GM12878 (cell line): ENCODE measurements around the gene KCTD17. TPM values are rescaled to one million over a fixed set of nuclear protein-coding genes. Genes with fewer than 3 reads are reported as not detected.

Experiments
- BACH1 ChIP-seq: fragments of 450-650 bp; IDR thresholded peaks from 2 replicates; pipeline ENCODE4 v1.6.1; 2017; ENCODE audit warnings: mild to moderate bottlenecking, borderline replicate concordance
- CBFB ChIP-seq: IDR thresholded peaks from 2 replicates; pipeline ENCODE4 v1.6.1; 2016; ENCODE audit warnings: antibody characterized with exemption, low read depth
- CHD1 ChIP-seq: IDR thresholded peaks from 2 replicates; pipeline ENCODE4 v1.6.1; 2012; ENCODE audit warnings: low read depth, low read length, improper control_type of control experiment
- CREB1 ChIP-seq: IDR thresholded peaks from 2 replicates; pipeline ENCODE4 v1.6.1; 2012; ENCODE audit warnings: low read depth, mild to moderate bottlenecking, inconsistent platforms
- EP300 ChIP-seq, 2 experiments: fragments of 150-350 bp in 1 of 2; IDR thresholded peaks; 2 replicates each; pipeline ENCODE4 v1.6.1; 2011 to 2012; ENCODE audit warnings: low read depth in 2 of 2, low read length in 2 of 2, borderline replicate concordance in 1 of 2, improper control_type of control experiment in 1 of 2, inconsistent platforms in 1 of 2; ENCODE audit not compliant: control insufficient read depth in 1 of 2
- ETV6 ChIP-seq, 2 experiments: fragments of 450-650 bp in 1 of 2; IDR thresholded peaks in 1 of 2; conservative IDR thresholded peaks in 1 of 2; 2 replicates each; pipeline ENCODE4 v1.6.1; 2014; ENCODE audit warnings: antibody characterized with exemption in 1 of 2, borderline replicate concordance in 1 of 2, low read depth in 1 of 2, mild to moderate bottlenecking in 1 of 2, moderate library complexity in 1 of 2
- FOS ChIP-seq: IDR thresholded peaks from 3 replicates; pipeline ENCODE4 v1.6.1; 2011; ENCODE audit warnings: borderline replicate concordance; ENCODE audit not compliant: insufficient read length; ENCODE audit errors: extremely low read depth
- HDGF ChIP-seq: fragments of 450-650 bp; IDR thresholded peaks from 2 replicates; pipeline ENCODE4 v1.6.1; 2016; ENCODE audit warnings: antibody characterized with exemption
- IKZF2 ChIP-seq, 2 experiments: fragments of 450-650 bp; IDR thresholded peaks; 2 replicates each; pipeline ENCODE4 v1.6.1; 2017; ENCODE audit warnings: mild to moderate bottlenecking in 2 of 2, moderate library complexity in 2 of 2
- KAT2A ChIP-seq: conservative IDR thresholded peaks from 2 replicates; pipeline ENCODE4 v1.6.1; 2011; ENCODE audit warnings: low read depth, low read length; ENCODE audit not compliant: control insufficient read depth
- MYC ChIP-seq: IDR thresholded peaks from 2 replicates; pipeline ENCODE4 v1.6.1; 2011; ENCODE audit warnings: mild to moderate bottlenecking, low read length, moderate library complexity, inconsistent platforms; ENCODE audit not compliant: insufficient read depth, insufficient replicate concordance, insufficient read length, severe bottlenecking
- PML ChIP-seq: IDR thresholded peaks from 2 replicates; pipeline ENCODE4 v1.6.1; 2012; ENCODE audit warnings: low read length, inconsistent platforms
- RAD51 ChIP-seq: fragments of 450-650 bp; IDR thresholded peaks from 2 replicates; pipeline ENCODE4 v1.6.1; 2016; ENCODE audit warnings: moderate library complexity, mild to moderate bottlenecking, inconsistent platforms
- SMAD1 ChIP-seq: fragments of 450-650 bp; IDR thresholded peaks from 2 replicates; pipeline ENCODE4 v1.6.1; 2018; ENCODE audit warnings: mild to moderate bottlenecking, low read depth; ENCODE audit not compliant: partially characterized antibody
- SRF ChIP-seq, 2 experiments: IDR thresholded peaks; 2 replicates each; pipeline ENCODE4 v1.6.1; 2011; ENCODE audit warnings: low read depth in 2 of 2, low read length in 2 of 2, mild to moderate bottlenecking in 1 of 2, moderate library complexity in 1 of 2
- STAT3 ChIP-seq: IDR thresholded peaks from 2 replicates; pipeline ENCODE4 v1.6.1; 2011; ENCODE audit warnings: low read depth, low read length, improper control_type of control experiment
- ZNF207 ChIP-seq: fragments of 450-650 bp; IDR thresholded peaks from 2 replicates; pipeline ENCODE4 v1.6.1; 2014; ENCODE audit warnings: antibody characterized with exemption, mild to moderate bottlenecking, borderline replicate concordance
- ZNF592 ChIP-seq: fragments of 450-650 bp; IDR thresholded peaks from 2 replicates; pipeline ENCODE4 v1.6.1; 2017; ENCODE audit warnings: mild to moderate bottlenecking, moderate library complexity
- polyA plus RNA-seq, 11 experiments: library from polyadenylated mRNA; depleted of rRNA in 4 of 11; unstranded in 6 of 11; stranded (reverse) in 5 of 11; fragments of >200 nt; fragmentation: Nextera tagmentation in 4 of 11; fragmentation: Illumina TruSeq in 1 of 11; extraction: Ambion mirVana in 4 of 11; extraction: Trizol in 1 of 11; gene quantifications; 1 replicate in 1 of 11; 2 replicates in 10 of 11; pipeline versions ENCODE4 v1.2.1 to v1.2.3, GENCODE V29; 2011 to 2016; ENCODE audit warnings: inconsistent platforms in 2 of 11, missing spikeins in 2 of 11, low read depth in 1 of 11
- total RNA-seq, 4 experiments: library from RNA; depleted of rRNA in 3 of 4; stranded (reverse); fragments of >200 nt in 3 of 4; fragmentation: Illumina TruSeq in 1 of 4; extraction: Trizol in 1 of 4; gene quantifications; 2 replicates each; pipeline versions ENCODE4 v1.2.1 to v1.2.3, GENCODE V29; 2013 to 2021
- TF ChIP-seq, protein P1 (sequence below): IDR thresholded peaks from 2 replicates; pipeline ENCODE4 v1.6.1; 2012; ENCODE audit warnings: low read length, inconsistent platforms
- TF ChIP-seq, protein P2 (sequence below): fragments of 450-650 bp; formaldehyde crosslinking; IDR thresholded peaks from 2 replicates; pipeline ENCODE4 v1.4.0; 2022; ENCODE audit warnings: mild to moderate bottlenecking, moderate library complexity

The KCTD17 gene
- total and polyA plus RNA-seq, 10 of the 15 experiments (the other 5 are each of a cell fraction or from before 2014, with no cell fraction given), result 0.16 to 18.4 (median 10.1) TPM; not detected in 1

GRCh38 chr22:37060801-37061610 lies 9.5 kb downstream of the KCTD17 start (continued):
- no peak for TF ChIP-seq ZNF592
- TF ChIP-seq SMAD1, result no peak
- TF ChIP-seq HDGF, result 0 out of 2 replicates have a peak, but pooled peaks have one; percentile 59
- TF ChIP-seq KAT2A, result no peak
- TF ChIP-seq PML, result no peak
- peak; percentile 32; the same call in 1 of the 2 replicates for TF ChIP-seq CBFB
- TF ChIP-seq SRF (IDR thresholded peaks at IDR 0.05; ENCODE audit: low read depth in 2 of 2, low read length in 2 of 2), result 0 out of 4 replicates have a peak, but pooled peaks of 1 of the 2 experiments have one; percentile 10
- no peak for TF ChIP-seq ZNF207
- TF ChIP-seq STAT3, result no peak
- TF ChIP-seq, protein P1, sequence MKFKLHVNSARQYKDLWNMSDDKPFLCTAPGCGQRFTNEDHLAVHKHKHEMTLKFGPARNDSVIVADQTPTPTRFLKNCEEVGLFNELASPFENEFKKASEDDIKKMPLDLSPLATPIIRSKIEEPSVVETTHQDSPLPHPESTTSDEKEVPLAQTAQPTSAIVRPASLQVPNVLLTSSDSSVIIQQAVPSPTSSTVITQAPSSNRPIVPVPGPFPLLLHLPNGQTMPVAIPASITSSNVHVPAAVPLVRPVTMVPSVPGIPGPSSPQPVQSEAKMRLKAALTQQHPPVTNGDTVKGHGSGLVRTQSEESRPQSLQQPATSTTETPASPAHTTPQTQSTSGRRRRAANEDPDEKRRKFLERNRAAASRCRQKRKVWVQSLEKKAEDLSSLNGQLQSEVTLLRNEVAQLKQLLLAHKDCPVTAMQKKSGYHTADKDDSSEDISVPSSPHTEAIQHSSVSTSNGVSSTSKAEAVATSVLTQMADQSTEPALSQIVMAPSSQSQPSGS, result no peak
- TF ChIP-seq RAD51, result no peak
- TF ChIP-seq MYC, result no peak
- TF ChIP-seq ETV6 (conservative IDR thresholded peaks at IDR 0.05 in 1 of 2, IDR thresholded peaks at IDR 0.05 in 1 of 2; ENCODE audit: borderline replicate concordance in 1 of 2, low read depth in 1 of 2), result peak in 1 of 2 experiments; percentile 31; a peak in 1 of 4 replicates
- TF ChIP-seq BACH1, result no peak
- TF ChIP-seq, protein P2, sequence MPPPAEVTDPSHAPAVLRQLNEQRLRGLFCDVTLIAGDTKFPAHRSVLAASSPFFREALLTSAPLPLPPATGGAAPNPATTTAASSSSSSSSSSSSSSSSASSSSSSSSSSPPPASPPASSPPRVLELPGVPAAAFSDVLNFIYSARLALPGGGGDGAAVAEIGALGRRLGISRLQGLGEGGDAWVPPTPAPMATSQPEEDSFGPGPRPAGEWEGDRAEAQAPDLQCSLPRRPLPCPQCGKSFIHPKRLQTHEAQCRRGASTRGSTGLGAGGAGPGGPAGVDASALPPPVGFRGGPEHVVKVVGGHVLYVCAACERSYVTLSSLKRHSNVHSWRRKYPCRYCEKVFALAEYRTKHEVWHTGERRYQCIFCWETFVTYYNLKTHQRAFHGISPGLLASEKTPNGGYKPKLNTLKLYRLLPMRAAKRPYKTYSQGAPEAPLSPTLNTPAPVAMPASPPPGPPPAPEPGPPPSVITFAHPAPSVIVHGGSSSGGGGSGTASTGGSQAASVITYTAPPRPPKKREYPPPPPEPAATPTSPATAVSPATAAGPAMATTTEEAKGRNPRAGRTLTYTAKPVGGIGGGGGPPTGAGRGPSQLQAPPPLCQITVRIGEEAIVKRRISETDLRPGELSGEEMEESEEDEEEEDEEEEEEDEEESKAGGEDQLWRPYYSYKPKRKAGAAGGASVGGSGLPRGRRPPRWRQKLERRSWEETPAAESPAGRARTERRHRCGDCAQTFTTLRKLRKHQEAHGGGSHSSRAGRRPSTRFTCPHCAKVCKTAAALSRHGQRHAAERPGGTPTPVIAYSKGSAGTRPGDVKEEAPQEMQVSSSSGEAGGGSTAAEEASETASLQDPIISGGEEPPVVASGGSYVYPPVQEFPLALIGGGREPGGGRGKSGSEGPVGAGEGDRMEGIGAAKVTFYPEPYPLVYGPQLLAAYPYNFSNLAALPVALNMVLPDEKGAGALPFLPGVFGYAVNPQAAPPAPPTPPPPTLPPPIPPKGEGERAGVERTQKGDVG (CRISPR knock-in tag), result no peak
- TF ChIP-seq FOS, result no peak
- TF ChIP-seq CHD1, result no peak
- TF ChIP-seq CREB1, result 0 out of 2 replicates have a peak, but pooled peaks have one; percentile 13
- TF ChIP-seq EP300 (IDR thresholded peaks at IDR 0.05; ENCODE audit: borderline replicate concordance in 1 of 2, control insufficient read depth in 1 of 2, low read depth in 2 of 2, low read length in 2 of 2), result no peak; a peak in 1 of 4 replicates
- TF ChIP-seq IKZF2 (IDR thresholded peaks at IDR 0.05), result peak; percentile 71 to 82
